Mucosa of descending colon (tissue), 3 donors: ENCODE data around the gene MT1M. TPM values are rescaled to one million over a fixed set of nuclear protein-coding genes. Genes with fewer than 3 reads are reported as not detected.

ENCODE experiments used
- ATAC-seq: fragments of 200-7000 bp; cut with Tn5 transposase; one replicate; pipeline ENCODE4 v1.9.1; 2020; ENCODE audit warnings: mild to moderate bottlenecking, moderate library complexity
- DNase-seq, 3 donors: peaks; one replicate each; pipeline ENCODE4 v3.0.0-alpha.2; 2020
- H3K36me3 ChIP-seq: fragments of 200-600 bp; one replicate; pipeline ENCODE4 v1.8.0; 2021; ENCODE audit warnings: low read depth, mild to moderate bottlenecking
- H3K4me1 ChIP-seq: fragments of 200-600 bp; one replicate; pipeline ENCODE4 v1.8.0; 2021; ENCODE audit warnings: low read depth, mild to moderate bottlenecking
- H3K4me3 ChIP-seq: fragments of 200-600 bp; one replicate; pipeline ENCODE4 v1.8.0; 2021; ENCODE audit warnings: mild to moderate bottlenecking
- H3K9me3 ChIP-seq: fragments of 200-600 bp; one replicate; pipeline ENCODE4 v1.8.0; 2021; ENCODE audit warnings: mild to moderate bottlenecking
- CTCF ChIP-seq: fragments of 200-600 bp; IDR thresholded peaks from one replicate; pipeline ENCODE4 v1.8.0; 2022; ENCODE audit warnings: antibody characterized with exemption, mild to moderate bottlenecking
- intact Hi-C, 2 donors: fragments of 100-400 bp; cut with DNase I in 1 of 2; cut with micrococcal nuclease in 1 of 2; formaldehyde crosslinking; loops; one replicate each; pipeline versions ENCODE4 v1.11.0 to v1.11.1; 2022; cut with DNase I, micrococcal nuclease
- total RNA-seq, 3 donors: library from RNA; stranded (reverse); fragmentation: NEBNext Ultra II Directional in 2 of 3; extraction: Animal tissue kit (Norgen Biotek cat#: 25700) in 2 of 3; gene quantifications; one replicate each; pipeline versions ENCODE4 v1.2.1 to v1.2.4, GENCODE V29; 2021 to 2023
- donor health status: DM: no; HTN: no; CAD: no; lungs with moderate emphysema.
- donor health status: DM: no; HTN: no; CAD: no.
- donor health status: DM: no; HTN: yes; CAD: no.

MT1M gene
- total RNA-seq, 3 donors from 2014 or later: 9.5 to 40.0 (median 23.3) TPM

DNA sequence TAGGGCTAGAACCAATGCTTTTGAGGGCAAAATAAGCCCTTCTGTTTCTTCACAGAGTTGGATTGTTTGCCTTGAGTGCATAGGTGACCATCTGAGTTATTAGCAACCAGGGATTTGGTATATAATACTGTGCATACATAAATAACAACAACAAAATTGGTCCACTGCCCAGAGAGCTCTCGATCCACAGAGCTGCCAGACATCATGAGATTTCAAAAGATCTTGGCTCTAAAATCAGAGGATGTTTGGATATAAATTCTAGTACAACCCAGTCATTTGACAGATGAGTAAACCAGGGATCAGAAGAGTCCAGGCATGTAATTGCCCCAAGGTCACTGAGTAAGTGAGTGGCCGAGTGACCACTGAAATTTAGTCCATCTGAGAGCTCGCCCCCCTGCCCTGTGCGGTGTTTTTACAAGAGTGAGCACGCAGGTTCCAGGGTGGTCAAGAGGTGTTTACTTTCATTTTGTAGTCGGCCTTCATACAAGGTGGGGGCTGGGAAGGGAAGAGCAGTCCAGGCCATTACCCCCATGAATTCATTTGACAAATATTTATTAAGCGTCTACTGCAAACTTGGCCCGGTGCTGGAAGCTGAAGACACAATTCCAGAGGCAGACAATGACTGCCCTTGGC, 25.9 kb upstream of the MT1M start:
- intact Hi-C loops: loop anchor here in 1 of 2 donors (10.0 kb wide), 1 partner anchor 92 kb away; no protein-coding TSS in a partner anchor

DNA sequence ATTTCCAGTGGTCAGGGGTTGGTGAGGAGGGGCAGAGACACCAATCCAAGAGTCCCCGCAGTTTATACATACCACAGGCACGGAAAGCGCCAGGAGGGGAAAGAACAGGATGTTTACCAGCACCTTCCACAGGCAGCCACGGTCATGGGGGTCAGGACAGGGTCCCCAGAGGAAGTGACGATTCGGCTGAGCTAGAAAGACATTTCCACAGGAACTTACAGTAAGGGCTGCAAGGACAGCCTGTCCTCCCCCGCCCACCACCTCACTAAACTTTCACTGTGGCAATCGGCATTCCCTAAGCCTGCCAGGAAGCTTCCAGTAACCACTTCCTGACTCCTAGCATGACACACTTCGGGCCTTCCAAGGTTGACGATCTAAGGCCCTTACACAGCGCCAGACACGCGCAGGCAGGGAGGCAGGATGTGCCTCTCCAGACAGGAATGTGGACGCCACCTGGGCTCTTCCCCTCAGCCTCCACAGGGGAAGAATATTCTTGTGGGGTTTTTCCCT, 25.3 kb upstream of the MT1M start:
- no peak for TF ChIP-seq CTCF

More for the DNA sequence above, 25.9 kb upstream of the MT1M start:
- Histone ChIP-seq H3K4me1 (peaks cover 20% of the 10 kb centered on the region), H3K4me3 (no peak overlapping the region), H3K9me3 (no peaks in the 10 kb centered on the region), H3K36me3 (no peaks in the 10 kb centered on the region)
- DNase-seq (peak in 1 of 3 donors; percentile 35), ATAC-seq (no peak)
- TF ChIP-seq CTCF: no peak

GRCh38 chr16:56607675-56608042, 24.8 kb upstream of the MT1M start:
- H3K9me3 ChIP-seq: no peaks in the 10 kb centered on the region
- peaks cover 20% of the 10 kb centered on the region for H3K4me1 ChIP-seq
- no peak for TF ChIP-seq CTCF
- H3K36me3 ChIP-seq: no peaks in the 10 kb centered on the region
- H3K4me3 ChIP-seq: no peak overlapping the region
- intact Hi-C loops: loop anchor here in 1 of 2 donors (10.0 kb wide), 1 partner anchor 93 kb away; no protein-coding TSS in a partner anchor
- ATAC-seq (no peak), DNase-seq (no peak)

More for the DNA sequence above, 25.3 kb upstream of the MT1M start:
- Histone ChIP-seq H3K4me1 (peaks cover 20% of the 10 kb centered on the region), H3K4me3 (no peak overlapping the region), H3K9me3 (no peaks in the 10 kb centered on the region), H3K36me3 (no peaks in the 10 kb centered on the region)
- DNase-seq (peak; percentile 52 to 79 (median 56)), ATAC-seq (no peak)
- intact Hi-C loops: loop anchor here in 1 of 2 donors (10.0 kb wide), 1 partner anchor 92 kb away; no protein-coding TSS in a partner anchor

GRCh38 chr16:56608043-56608875, 24.2 kb upstream of the MT1M start, which contains the start of gene MT2A:
TSS of gene MT2A (plus strand) at chr16:56608584. CDS start at chr16:56608656, 72 bp downstream.
- H3K9me3 ChIP-seq: no peaks in the 10 kb centered on the region
- no peak for TF ChIP-seq CTCF
- intact Hi-C loops: loop anchor here in 1 of 2 donors (10.0 kb wide), 1 partner anchor 93 kb away; no protein-coding TSS in a partner anchor
- peak within 1 kb of the TSS; percentile 0 for H3K4me3 ChIP-seq
- DNase-seq: peak; percentile 96 to 98 (median 97)
- peaks cover 20% of the 10 kb centered on the region for H3K4me1 ChIP-seq
- no peaks in the 10 kb centered on the region for H3K36me3 ChIP-seq
- peak; percentile 92 for ATAC-seq

DNA sequence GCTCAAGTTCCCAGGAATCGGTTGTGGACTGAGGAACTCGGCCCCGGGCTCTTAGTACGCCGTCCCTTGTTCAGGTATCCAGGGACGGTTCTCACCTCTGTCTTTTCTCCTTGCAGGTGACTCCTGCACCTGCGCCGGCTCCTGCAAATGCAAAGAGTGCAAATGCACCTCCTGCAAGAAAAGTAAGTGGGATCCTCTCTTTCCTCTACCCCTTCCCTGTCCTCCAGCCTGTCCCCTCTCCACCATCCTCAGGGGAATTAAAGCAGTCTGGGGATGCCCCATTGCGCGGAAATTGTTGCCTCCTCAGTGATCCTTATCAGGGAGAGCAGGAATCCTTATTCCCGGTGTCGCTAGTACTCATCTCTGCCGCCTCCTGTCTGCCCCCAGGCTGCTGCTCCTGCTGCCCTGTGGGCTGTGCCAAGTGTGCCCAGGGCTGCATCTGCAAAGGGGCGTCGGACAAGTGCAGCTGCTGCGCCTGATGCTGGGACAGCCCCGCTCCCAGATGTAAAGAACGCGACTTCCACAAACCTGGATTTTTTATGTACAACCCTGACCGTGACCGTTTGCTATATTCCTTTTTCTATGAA, 23.5 kb upstream of the MT1M start:
- Histone ChIP-seq H3K9me3 (no peaks in the 10 kb centered on the region), H3K4me3 (peak overlapping the region; percentile 0), H3K4me1 (peaks cover 20% of the 10 kb centered on the region), H3K36me3 (no peaks in the 10 kb centered on the region)
- peak in 2 of 3 donors; percentile 47 to 59 for DNase-seq
- peak; percentile 3 for ATAC-seq
- TF ChIP-seq CTCF: no peak
- intact Hi-C loops: loop anchor here in 1 of 2 donors (10.0 kb wide), 1 partner anchor 94 kb away; no protein-coding TSS in a partner anchor
